ENCODE data around the gene SAP30L. TPM values are rescaled to one million over a fixed set of nuclear protein-coding genes. Genes with fewer than 3 reads are reported as not detected.

SAP30L gene
- total and polyA plus RNA-seq, 7 donors = 9.2 to 35.7 (median 26.0) TPM

- intact Hi-C loops (cut with DNase I) = no loop called here
- ATAC-seq = no peak
- H3K4me3 ChIP-seq = peak overlapping the region; percentile 95
- peaks cover 7 to 26% of the 10 kb centered on the region in 2 donors for H3K36me3 ChIP-seq (ENCODE audit: insufficient read depth in 1 of 2, low read depth in 1 of 2)
- peak overlapping the region; percentile 70 for H3K27ac ChIP-seq
- no peaks in the 10 kb centered on the region for H3K9me3 ChIP-seq
- peaks cover 32% of the 10 kb centered on the region for H3K4me1 ChIP-seq
- no peak for DNase-seq
- no peaks in the 10 kb centered on the region for H3K27me3 ChIP-seq (ENCODE audit: insufficient read depth in 3 of 3, low read length in 2 of 3)
- TF ChIP-seq CTCF (IDR thresholded peaks at IDR 0.05) = no peak
- 6 to 9% (median 8%) methylated on average over 10 of the region's 10 CpGs for WGBS, 3 donors
These were observed 1.4 kb downstream of the SAP30L start for GRCh38 chr5:154447089-154447725.

DNA sequence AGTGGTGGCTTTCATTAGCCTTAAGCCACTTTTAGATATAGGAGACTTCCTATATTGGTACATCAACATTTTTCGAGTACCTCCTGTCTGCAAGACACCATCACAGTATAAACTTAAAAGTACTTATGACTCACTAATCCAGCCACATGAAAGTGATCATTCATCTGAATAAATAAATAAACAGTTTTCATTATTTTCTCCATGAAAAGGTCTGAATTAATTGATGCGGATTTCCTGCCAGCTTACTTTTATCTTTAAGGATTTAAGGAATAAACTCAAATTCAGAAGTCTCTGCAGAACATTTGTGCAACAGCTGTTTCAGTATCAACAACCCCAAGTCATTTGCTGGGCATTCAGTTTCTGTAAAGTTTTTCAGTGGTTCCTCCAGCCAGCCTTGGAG, 4.0 kb downstream of the SAP30L start:
- 91 to 97% (median 95%) methylated on average over 2 of the region's 2 CpGs for whole genome bisulfite sequencing, 3 donors
- intact Hi-C loops (cut with DNase I) = no loop called here
- peaks cover 14 to 44% of the 10 kb centered on the region in 2 donors for H3K36me3 ChIP-seq (ENCODE audit: insufficient read depth in 1 of 2, low read depth in 1 of 2)

DNA sequence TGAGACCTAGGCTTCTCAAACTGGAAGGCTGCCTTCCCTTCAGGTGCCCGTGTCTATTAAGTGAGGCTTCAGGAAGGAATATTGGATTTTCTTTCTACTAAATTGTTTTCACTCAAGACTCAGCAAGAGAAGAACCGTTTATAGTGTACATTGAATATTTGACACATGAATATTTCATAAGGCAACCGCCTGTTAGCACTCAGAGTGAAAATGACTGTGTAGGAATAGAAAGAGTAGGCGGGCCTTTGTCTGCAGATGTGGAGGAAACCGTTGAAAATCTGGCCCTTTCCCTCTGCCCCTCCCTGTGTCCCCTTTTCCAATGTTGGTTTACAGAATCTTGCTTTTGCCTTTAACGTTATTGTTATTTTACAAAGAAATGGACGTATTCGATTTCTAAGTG, 6.2 kb downstream of the SAP30L start:
- Histone ChIP-seq H3K9me3 (no peaks in the 10 kb centered on the region), H3K27ac (no peak overlapping the region), H3K4me1 (peaks cover 22% of the 10 kb centered on the region), H3K4me3 (no peak overlapping the region), H3K36me3 (ENCODE audit: insufficient read depth in 1 of 2, low read depth in 1 of 2) (peaks cover 17 to 66% of the 10 kb centered on the region in 2 donors), H3K27me3 (ENCODE audit: insufficient read depth in 3 of 3, low read length in 2 of 3) (no peaks in the 10 kb centered on the region)
- TF ChIP-seq CTCF (IDR thresholded peaks at IDR 0.05) = no peak
- intact Hi-C loops (cut with DNase I) = no loop called here
- WGBS, 3 donors = 86 to 92% (median 86%) methylated on average over 8 of the region's 8 CpGs
- ATAC-seq (no peak), DNase-seq (no peak)

More for the DNA sequence above, 4.0 kb downstream of the SAP30L start:
- Histone ChIP-seq H3K4me1 (peaks cover 27% of the 10 kb centered on the region), H3K9me3 (no peaks in the 10 kb centered on the region), H3K27ac (no peak overlapping the region), H3K4me3 (no peak overlapping the region), H3K27me3 (ENCODE audit: insufficient read depth in 3 of 3, low read length in 2 of 3) (no peaks in the 10 kb centered on the region)
- DNase-seq (no peak), ATAC-seq (no peak)
- TF ChIP-seq CTCF (IDR thresholded peaks at IDR 0.05) = no peak

DNA sequence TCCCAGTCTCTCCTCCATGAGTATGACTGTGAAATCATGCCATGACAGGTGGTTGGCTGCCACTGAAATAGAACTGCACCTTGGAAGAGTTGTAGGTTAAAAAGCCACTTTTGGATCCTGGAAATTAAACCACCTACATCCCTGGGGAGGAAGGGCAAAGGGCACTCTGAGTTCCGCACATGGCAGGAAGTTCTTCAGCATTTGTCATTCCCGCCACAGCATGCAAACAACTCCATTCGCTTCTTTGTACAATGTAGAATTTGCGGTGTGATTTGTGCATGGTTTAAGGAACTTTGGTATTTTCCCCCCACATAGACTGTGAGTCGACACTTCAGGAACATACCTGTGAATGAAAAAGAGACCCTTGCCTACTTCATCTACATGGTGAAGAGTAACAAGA, 9.8 kb downstream of the SAP30L start:
- Histone ChIP-seq H3K27ac (no peak overlapping the region), H3K9me3 (no peaks in the 10 kb centered on the region), H3K4me1 (peaks cover 5% of the 10 kb centered on the region), H3K36me3 (ENCODE audit: insufficient read depth in 1 of 2, low read depth in 1 of 2) (peaks cover 17 to 91% of the 10 kb centered on the region in 2 donors), H3K4me3 (no peak overlapping the region), H3K27me3 (ENCODE audit: insufficient read depth in 3 of 3, low read length in 2 of 3) (no peaks in the 10 kb centered on the region)
- 84 to 90% (median 88%) methylated on average over 5 of the region's 5 CpGs for WGBS, 3 donors
- DNase-seq (no peak), ATAC-seq (no peak)
- no peak for TF ChIP-seq CTCF (IDR thresholded peaks at IDR 0.05)
- intact Hi-C loops (cut with DNase I) = no loop called here

- Histone ChIP-seq H3K27me3 (ENCODE audit: insufficient read depth in 3 of 3, low read length in 2 of 3) (no peaks in the 10 kb centered on the region), H3K4me1 (peaks cover 5% of the 10 kb centered on the region), H3K27ac (no peak overlapping the region), H3K9me3 (no peaks in the 10 kb centered on the region), H3K36me3 (ENCODE audit: insufficient read depth in 1 of 2, low read depth in 1 of 2) (peaks cover 15 to 85% of the 10 kb centered on the region in 2 donors), H3K4me3 (no peak overlapping the region)
- intact Hi-C loops (cut with DNase I) = no loop called here
- TF ChIP-seq CTCF (IDR thresholded peaks at IDR 0.05) = no peak
- DNase-seq = no peak
- WGBS, 3 donors = 87 to 89% (median 87%) methylated on average over 3 of the region's 3 CpGs
- no peak for ATAC-seq
These were observed 10.7 kb downstream of the SAP30L start for GRCh38 chr5:154456540-154456939.
